NCI-H1436 (cell line): ENCODE measurements around the gene MVB12A.

Experiments
- DNase-seq: peaks from one replicate; lab custom pipeline; 2025; lab: John Stamatoyannopoulos, UW

Gene MVB12A

DNA sequence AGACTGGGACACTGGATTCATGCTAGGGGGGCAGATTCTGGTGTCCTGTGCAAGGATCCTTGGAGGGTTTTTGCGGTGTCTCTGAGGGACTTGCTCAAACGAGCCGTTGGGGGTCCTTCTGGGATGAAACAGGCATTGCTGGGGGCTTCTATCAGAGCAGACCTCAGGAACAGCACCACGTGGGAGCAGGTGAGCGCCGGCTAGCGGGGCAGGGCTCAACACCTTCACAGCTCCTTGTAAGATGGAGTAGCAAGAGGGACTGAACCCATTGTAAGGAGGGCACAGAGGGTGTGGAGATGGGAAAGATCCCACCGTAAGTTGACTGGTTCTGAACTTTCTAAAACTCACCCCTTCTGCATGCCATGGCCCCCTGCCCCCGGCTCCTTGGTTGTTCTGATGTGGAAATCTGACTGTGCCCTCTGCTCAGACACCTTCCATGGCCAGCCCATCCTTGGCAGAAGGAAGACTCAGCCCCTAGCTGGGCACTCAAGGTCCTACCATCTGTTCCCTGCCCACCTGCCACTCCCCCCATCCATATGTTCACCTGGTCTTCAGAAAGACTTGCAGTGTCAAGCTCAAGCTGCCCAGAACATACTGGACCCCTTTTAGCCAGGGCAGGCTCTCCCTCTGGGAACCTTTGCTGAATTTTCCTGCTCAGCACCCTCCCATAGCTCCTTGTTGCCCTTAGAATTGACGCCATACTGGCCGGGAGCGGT lies 51.7 kb downstream of the MVB12A start:
- no peak for DNase-seq

DNA sequence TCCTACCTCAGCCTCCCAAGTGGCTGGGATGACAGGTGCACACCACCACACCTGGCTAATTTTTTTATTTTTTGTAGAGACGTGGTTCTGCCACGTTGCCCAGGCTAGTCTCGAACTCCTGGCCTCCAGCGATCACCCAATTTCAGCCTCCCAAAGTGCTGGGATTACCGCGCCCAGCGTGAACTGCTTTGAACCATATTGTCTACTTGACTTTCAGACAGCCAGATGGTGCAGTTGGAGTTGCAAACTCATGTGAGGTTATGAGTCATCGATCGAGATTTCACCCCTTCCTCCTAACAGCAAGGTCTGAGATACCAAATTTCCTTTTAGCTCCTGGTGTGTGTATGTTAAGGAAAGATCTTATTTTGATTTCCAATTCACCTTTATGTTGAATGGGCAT lies 53.2 kb downstream of the MVB12A start:
- no peak for DNase-seq
